Right atrium auricular region (tissue), 2 donors: ENCODE results near the gene NRXN3. TPM values are rescaled to one million over a fixed set of nuclear protein-coding genes. Genes with fewer than 3 reads are reported as not detected.

Experiments used
- DNase-seq: peaks from one replicate; pipeline ENCODE4 v3.0.0-alpha.2; 2019; ENCODE audit warnings: low spot score
- H3K27ac ChIP-seq, 2 donors: fragments of 200-600 bp; sonication (generic); 1 replicate in 1 of 2; 2 replicates in 1 of 2; pipeline ENCODE4 v1.5.1; 2016 to 2019
- H3K27me3 ChIP-seq, 2 donors: fragments of 200-600 bp; sonication (generic); one replicate each; pipeline versions ENCODE4 v1.5.1 to v1.6.0; 2017 to 2019
- H3K36me3 ChIP-seq: fragments of 200-600 bp; sonication (generic); one replicate; pipeline ENCODE4 v1.5.1; 2016
- H3K4me1 ChIP-seq, 2 donors: fragments of 200-600 bp; sonication (generic); one replicate each; pipeline versions ENCODE4 v1.5.1 to v1.6.0; 2017 to 2019
- H3K4me3 ChIP-seq, 2 donors: fragments of 200-600 bp; sonication (generic); 1 replicate in 1 of 2; 2 replicates in 1 of 2; pipeline ENCODE4 v1.5.1; 2017 to 2019; ENCODE audit warnings: mild to moderate bottlenecking in 1 of 2, moderate library complexity in 1 of 2
- H3K9me3 ChIP-seq, 2 donors: fragments of 200-600 bp; sonication (generic); one replicate each; pipeline ENCODE4 v1.5.1; 2019
- CTCF ChIP-seq, 2 donors: fragments of 200-600 bp; sonication (generic); IDR thresholded peaks; one replicate each; pipeline ENCODE4 v1.5.1; 2019; ENCODE audit warnings: antibody characterized with exemption in 2 of 2
- total RNA-seq, 2 donors: library from RNA; depleted of rRNA; stranded (reverse); fragments of >200 nt; gene quantifications; one replicate each; pipeline ENCODE4 v1.1.0, GENCODE V29; 2016

The NRXN3 gene
- total RNA-seq, 2 donors from 2014 or later: 2.0 to 2.3 TPM

- no peak overlapping the region for H3K27ac ChIP-seq
- H3K27me3 ChIP-seq: no peaks in the 10 kb centered on the region
- no peaks in the 10 kb centered on the region for H3K36me3 ChIP-seq
- H3K4me3 ChIP-seq: no peak overlapping the region
- H3K9me3 ChIP-seq: peaks cover 0 to 2% of the 10 kb centered on the region in 2 donors
- H3K4me1 ChIP-seq: no peaks in the 10 kb centered on the region
- DNase-seq: no peak
- TF ChIP-seq CTCF (IDR thresholded peaks at IDR 0.05): no peak
Observed at GRCh38 chr14:79044894-79045624, 874.9 kb downstream of the NRXN3 start.

- Histone ChIP-seq H3K4me3 (no peak overlapping the region), H3K4me1 (no peaks in the 10 kb centered on the region), H3K27me3 (no peaks in the 10 kb centered on the region), H3K36me3 (no peaks in the 10 kb centered on the region), H3K9me3 (no peaks in the 10 kb centered on the region), H3K27ac (no peak overlapping the region)
- DNase-seq: no peak
- no peak for TF ChIP-seq CTCF (IDR thresholded peaks at IDR 0.05)
Observed at GRCh38 chr14:79050787-79051727, 880.9 kb downstream of the NRXN3 start.

- Histone ChIP-seq H3K4me1 (no peaks in the 10 kb centered on the region), H3K4me3 (no peak overlapping the region), H3K27ac (no peak overlapping the region), H3K36me3 (no peaks in the 10 kb centered on the region), H3K9me3 (no peaks in the 10 kb centered on the region), H3K27me3 (no peaks in the 10 kb centered on the region)
- TF ChIP-seq CTCF (IDR thresholded peaks at IDR 0.05): no peak
- no peak for DNase-seq
Observed at GRCh38 chr14:79051742-79052141, 881.6 kb downstream of the NRXN3 start.

- no peak for DNase-seq
- Histone ChIP-seq H3K27me3 (no peaks in the 10 kb centered on the region), H3K4me3 (no peak overlapping the region), H3K9me3 (no peaks in the 10 kb centered on the region), H3K36me3 (no peaks in the 10 kb centered on the region), H3K27ac (no peak overlapping the region), H3K4me1 (no peaks in the 10 kb centered on the region)
- no peak for TF ChIP-seq CTCF (IDR thresholded peaks at IDR 0.05)
Observed at GRCh38 chr14:79056879-79057278, 886.7 kb downstream of the NRXN3 start.

- no peaks in the 10 kb centered on the region for H3K36me3 ChIP-seq
- no peak overlapping the region for H3K4me3 ChIP-seq
- H3K27me3 ChIP-seq: no peaks in the 10 kb centered on the region
- TF ChIP-seq CTCF (IDR thresholded peaks at IDR 0.05): no peak
- no peaks in the 10 kb centered on the region for H3K9me3 ChIP-seq
- H3K4me1 ChIP-seq: no peaks in the 10 kb centered on the region
- H3K27ac ChIP-seq: no peak overlapping the region
- DNase-seq: no peak
Observed at GRCh38 chr14:79057333-79057732, 887.2 kb downstream of the NRXN3 start.
